Peyer's patch (tissue), 4 donors: ENCODE data around the gene FARS2. TPM values are rescaled to one million over a fixed set of nuclear protein-coding genes. Genes with fewer than 3 reads are reported as not detected.

Experiments used
- DNase-seq, 3 donors: peaks; one replicate each; pipeline ENCODE4 v3.0.0-alpha.2; 2017 to 2019
- H3K27ac ChIP-seq, 4 donors: fragments of 200-600 bp; sonication (generic); one replicate each; pipeline ENCODE4 v1.5.1; 2016 to 2019
- H3K27me3 ChIP-seq, 2 donors: fragments of 200-600 bp; sonication (generic); one replicate each; pipeline ENCODE4 v1.5.1; 2019
- H3K36me3 ChIP-seq, 3 donors: fragments of 200-600 bp; sonication (generic); one replicate each; pipeline ENCODE4 v1.5.1; 2016 to 2019
- H3K4me1 ChIP-seq, 4 donors: fragments of 200-600 bp; sonication (generic); one replicate each; pipeline ENCODE4 v1.5.1; 2016 to 2019
- H3K4me3 ChIP-seq, 4 donors: fragments of 200-600 bp; sonication (generic); 1 replicate in 3 of 4; 2 replicates in 1 of 4; pipeline ENCODE4 v1.5.1; 2016 to 2019; ENCODE audit warnings: mild to moderate bottlenecking in 1 of 4
- H3K9me3 ChIP-seq, 4 donors: fragments of 200-600 bp; sonication (generic); one replicate each; pipeline ENCODE4 v1.5.1; 2016 to 2019; ENCODE audit warnings: mild to moderate bottlenecking in 1 of 4
- CTCF ChIP-seq, 6 experiments: fragments of 450-650 bp in 4 of 6; fragments of 200-600 bp in 2 of 6; sonication (generic) in 1 of 6; IDR thresholded peaks; one replicate each; pipeline ENCODE4 v1.5.1; 2017 to 2019; ENCODE audit warnings: antibody characterized with exemption in 6 of 6, mild to moderate bottlenecking in 3 of 6, moderate library complexity in 1 of 6
- POLR2A ChIP-seq, 2 donors: fragments of 450-650 bp; IDR thresholded peaks; one replicate each; pipeline ENCODE4 v1.5.1; 2017; ENCODE audit warnings: antibody characterized with exemption in 2 of 2, mild to moderate bottlenecking in 2 of 2, moderate library complexity in 2 of 2
- total RNA-seq, 4 donors: library from RNA; depleted of rRNA; stranded (reverse); fragments of >200 nt; gene quantifications; one replicate each; pipeline ENCODE4 v1.1.0, GENCODE V29; 2016

Gene FARS2
- total RNA-seq, 4 donors from 2014 or later: 9.5 to 42.1 (median 17.1) TPM

- H3K4me3 ChIP-seq: no peak overlapping the region
- no peak for DNase-seq
- no peaks in the 10 kb centered on the region for H3K27me3 ChIP-seq
- no peaks in the 10 kb centered on the region for H3K9me3 ChIP-seq
- TF ChIP-seq POLR2A (IDR thresholded peaks at IDR 0.05) (no peak), CTCF (IDR thresholded peaks at IDR 0.05) (no peak)
- no peak overlapping the region for H3K27ac ChIP-seq
- H3K36me3 ChIP-seq: no peaks in the 10 kb centered on the region
- H3K4me1 ChIP-seq: peaks cover 0 to 7% (median 0%) of the 10 kb centered on the region in 4 donors
Measured at GRCh38 chr6:5334341-5334740, 73.0 kb downstream of the FARS2 start.

- Histone ChIP-seq H3K4me1 (peaks cover 0 to 7% (median 0%) of the 10 kb centered on the region in 4 donors), H3K4me3 (no peak overlapping the region), H3K9me3 (no peaks in the 10 kb centered on the region), H3K27ac (no peak overlapping the region), H3K36me3 (no peaks in the 10 kb centered on the region), H3K27me3 (no peaks in the 10 kb centered on the region)
- DNase-seq: no peak
- TF ChIP-seq POLR2A (IDR thresholded peaks at IDR 0.05) (no peak), CTCF (IDR thresholded peaks at IDR 0.05) (no peak)
Measured at GRCh38 chr6:5335020-5335419, 73.7 kb downstream of the FARS2 start.

GRCh38 chr6:5337573-5337972 lies 76.3 kb downstream of the FARS2 start:
- Histone ChIP-seq H3K4me1 (peaks cover 0 to 7% (median 0%) of the 10 kb centered on the region in 4 donors), H3K27ac (no peak overlapping the region)
- TF ChIP-seq CTCF (IDR thresholded peaks at IDR 0.05): no peak

GRCh38 chr6:5338177-5338960 lies 77.1 kb downstream of the FARS2 start:
- Histone ChIP-seq H3K27me3 (no peaks in the 10 kb centered on the region), H3K36me3 (no peaks in the 10 kb centered on the region), H3K27ac (no peak overlapping the region), H3K4me1 (peaks cover 0 to 7% (median 0%) of the 10 kb centered on the region in 4 donors), H3K9me3 (no peaks in the 10 kb centered on the region), H3K4me3 (no peak overlapping the region)
- no peak for TF ChIP-seq POLR2A (IDR thresholded peaks at IDR 0.05)
- DNase-seq: no peak

More at GRCh38 chr6:5337573-5337972, 76.3 kb downstream of the FARS2 start:
- H3K9me3 ChIP-seq: no peaks in the 10 kb centered on the region
- no peak overlapping the region for H3K4me3 ChIP-seq
- no peaks in the 10 kb centered on the region for H3K36me3 ChIP-seq
- no peak for DNase-seq
- H3K27me3 ChIP-seq: no peaks in the 10 kb centered on the region

GRCh38 chr6:5339786-5340185 lies 78.5 kb downstream of the FARS2 start:
- no peak overlapping the region for H3K27ac ChIP-seq
- no peaks in the 10 kb centered on the region for H3K36me3 ChIP-seq
- no peak for TF ChIP-seq CTCF (IDR thresholded peaks at IDR 0.05)
- no peak for TF ChIP-seq POLR2A (IDR thresholded peaks at IDR 0.05)
- H3K27me3 ChIP-seq: no peaks in the 10 kb centered on the region
- H3K9me3 ChIP-seq: no peaks in the 10 kb centered on the region
- peaks cover 0 to 7% (median 0%) of the 10 kb centered on the region in 4 donors for H3K4me1 ChIP-seq
- no peak overlapping the region for H3K4me3 ChIP-seq
- no peak for DNase-seq

- no peak overlapping the region for H3K27ac ChIP-seq
- H3K9me3 ChIP-seq: no peaks in the 10 kb centered on the region
- peaks cover 0 to 7% (median 0%) of the 10 kb centered on the region in 4 donors for H3K4me1 ChIP-seq
- H3K36me3 ChIP-seq: no peaks in the 10 kb centered on the region
- H3K27me3 ChIP-seq: no peaks in the 10 kb centered on the region
- TF ChIP-seq POLR2A (IDR thresholded peaks at IDR 0.05): no peak
- DNase-seq: no peak
- H3K4me3 ChIP-seq: no peak overlapping the region
Measured at GRCh38 chr6:5341845-5342244, 80.5 kb downstream of the FARS2 start.
